Hepatocyte (in vitro differentiated cells): ENCODE measurements around the gene THY1. TPM values are rescaled to one million over a fixed set of nuclear protein-coding genes. Genes with fewer than 3 reads are reported as not detected.
"Not testable (repeated sequence)": the region's sequence is repeated elsewhere in the genome, so short reads cannot be mapped to it uniquely, and the experiment has no call there.

Source experiments
- DNase-seq: peaks from one replicate; pipeline ENCODE4 v3.0.0-alpha.2; 2016; ENCODE audit warnings: low spot score
- H2AFZ ChIP-seq: fragments of 200-600 bp; sonication (generic); 2 replicates; pipeline ENCODE4 v1.6.0; 2016; ENCODE audit warnings: antibody characterized with exemption, mild to moderate bottlenecking
- H3K27ac ChIP-seq: fragments of 200-600 bp; sonication (generic); 2 replicates; pipeline ENCODE4 v1.5.1; 2016; ENCODE audit warnings: mild to moderate bottlenecking
- H3K27me3 ChIP-seq: fragments of 200-600 bp; sonication (generic); 2 replicates; pipeline ENCODE4 v1.6.1; 2016
- H3K36me3 ChIP-seq: fragments of 200-600 bp; sonication (generic); replicated peaks from 2 replicates; pipeline ENCODE4 v1.5.1; 2016; ENCODE audit warnings: low read depth; ENCODE audit not compliant: insufficient read depth
- H3K4me1 ChIP-seq: fragments of 200-600 bp; sonication (generic); 2 replicates; pipeline ENCODE4 v1.5.1; 2016; ENCODE audit warnings: mild to moderate bottlenecking, moderate library complexity; ENCODE audit not compliant: insufficient read depth
- H3K4me2 ChIP-seq: fragments of 200-600 bp; sonication (generic); 2 replicates; pipeline ENCODE4 v1.6.0; 2016
- H3K4me3 ChIP-seq: fragments of 200-600 bp; sonication (generic); 2 replicates; pipeline ENCODE4 v1.5.1; 2016; ENCODE audit warnings: mild to moderate bottlenecking
- H3K79me2 ChIP-seq: fragments of 200-600 bp; sonication (generic); 2 replicates; pipeline ENCODE4 v1.6.0; 2017; ENCODE audit warnings: mild to moderate bottlenecking
- H3K9me2 ChIP-seq: fragments of 200-600 bp; sonication (generic); replicated peaks from 2 replicates; pipeline ENCODE4 v1.6.0; 2017; ENCODE audit warnings: mild to moderate bottlenecking; ENCODE audit not compliant: insufficient read depth
- H3K9me3 ChIP-seq: fragments of 200-600 bp; sonication (generic); 2 replicates; pipeline ENCODE4 v1.5.1; 2016; ENCODE audit warnings: low read depth, mild to moderate bottlenecking
- H4K20me1 ChIP-seq: fragments of 200-600 bp; sonication (generic); 2 replicates; pipeline ENCODE4 v1.6.0; 2016; ENCODE audit warnings: mild to moderate bottlenecking; ENCODE audit not compliant: insufficient read depth, poor library complexity, severe bottlenecking
- CTCF ChIP-seq: fragments of 200-600 bp; sonication (generic); IDR thresholded peaks from 2 replicates; pipeline ENCODE4 v1.5.1; 2016; ENCODE audit warnings: antibody characterized with exemption, mild to moderate bottlenecking; ENCODE audit not compliant: poor library complexity
- EZH2 ChIP-seq: fragments of 200-600 bp; sonication (generic); IDR thresholded peaks from 2 replicates; pipeline ENCODE4 v1.6.1; 2016; ENCODE audit warnings: antibody characterized with exemption, mild to moderate bottlenecking, borderline replicate concordance
- EZH2phosphoT487 ChIP-seq: fragments of 200-600 bp; sonication (generic); IDR thresholded peaks from one replicate; pipeline ENCODE4 v1.6.1; 2018; ENCODE audit warnings: antibody characterized with exemption, mild to moderate bottlenecking, low read depth, moderate library complexity; ENCODE audit not compliant: unreplicated experiment, severe bottlenecking
- WGBS: methylation state at CpG from one replicate; pipeline ENCODE4 v1.1.6; 2016; ENCODE audit warnings: low lambda C conversion rate; ENCODE audit errors: missing lambda C conversion rate; 5-methylcytosine and 5-hydroxymethylcytosine counted together
- polyA plus RNA-seq: library from polyadenylated mRNA; unstranded; fragments of >200 nt; fragmentation: Nextera tagmentation; extraction: Ambion mirVana; gene quantifications from 2 replicates; pipeline ENCODE4 v1.2.1, GENCODE V29; 2016
- total RNA-seq: library from RNA; depleted of rRNA; stranded (reverse); fragments of >200 nt; gene quantifications from 2 replicates; pipeline ENCODE4 v1.2.3, GENCODE V29; 2014

THY1 gene
- total and polyA plus RNA-seq, 2 experiments from 2014 or later, result 52.1 to 156 TPM

GRCh38 chr11:119384332-119384731 is 38.6 kb downstream of the THY1 start:
- no peaks in the 10 kb centered on the region for H3K9me3 ChIP-seq
- no peak for DNase-seq
- 91% methylated on average over 2 of the region's 2 CpGs for WGBS
- no peak overlapping the region for H3K4me2 ChIP-seq
- H4K20me1 ChIP-seq, result no peaks in the 10 kb centered on the region
- H3K27ac ChIP-seq, result no peak overlapping the region
- no peak overlapping the region for H3K4me3 ChIP-seq
- no peak overlapping the region for H2AFZ ChIP-seq
- peaks cover 10% of the 10 kb centered on the region for H3K27me3 ChIP-seq
- no peaks in the 10 kb centered on the region for H3K9me2 ChIP-seq
- peaks cover 13% of the 10 kb centered on the region for H3K4me1 ChIP-seq
- no peaks in the 10 kb centered on the region for H3K79me2 ChIP-seq
- H3K36me3 ChIP-seq, result no peaks in the 10 kb centered on the region
- TF ChIP-seq EZH2phosphoT487 (no peak), EZH2 (no peak), CTCF (no peak)

- not testable (repeated sequence) for H4K20me1 ChIP-seq, H3K9me2 ChIP-seq, H3K27ac ChIP-seq, H3K9me3 ChIP-seq, H3K36me3 ChIP-seq, DNase-seq, H3K4me3 ChIP-seq, H3K79me2 ChIP-seq, H2AFZ ChIP-seq
- Histone ChIP-seq H3K4me2 (peak overlapping the region; percentile 80), H3K27me3 (peaks cover 10% of the 10 kb centered on the region), H3K4me1 (peaks cover 13% of the 10 kb centered on the region)
- WGBS, result 93% methylated on average over 14 of the region's 14 CpGs
These were observed 40.5 kb downstream of the THY1 start for GRCh38 chr11:119382513-119382912.

- Histone ChIP-seq H3K9me2 (no peaks in the 10 kb centered on the region), H3K4me3 (peak overlapping the region; percentile 0), H3K9me3 (no peaks in the 10 kb centered on the region), H3K27me3 (peaks cover 10% of the 10 kb centered on the region), H4K20me1 (no peaks in the 10 kb centered on the region), H2AFZ (no peak overlapping the region), H3K27ac (no peak overlapping the region), H3K36me3 (no peaks in the 10 kb centered on the region), H3K4me2 (peak overlapping the region; percentile 80), H3K79me2 (no peaks in the 10 kb centered on the region), H3K4me1 (peaks cover 13% of the 10 kb centered on the region)
- no peak for DNase-seq
- TF ChIP-seq CTCF, result no peak
- no peak for TF ChIP-seq EZH2
- TF ChIP-seq EZH2phosphoT487, result no peak
- 18% methylated on average over 9 of the region's 9 CpGs for WGBS
These were observed 40.9 kb downstream of the THY1 start for GRCh38 chr11:119382101-119382500.

GRCh38 chr11:119381181-119381988 is 41.6 kb downstream of the THY1 start, which contains the start of gene USP2:
Gene USP2, minus strand, starts transcription at chr11:119381690. Its CDS starts 8,210 bp downstream, at chr11:119373480.
- Histone ChIP-seq H3K36me3 (no peaks in the 10 kb centered on the region), H2AFZ (peak within 1 kb of the TSS; percentile 21), H3K27ac (no peak within 1 kb of the TSS), H3K27me3 (peaks cover 10% of the 10 kb centered on the region), H3K4me1 (peaks cover 15% of the 10 kb centered on the region), H3K9me2 (no peaks in the 10 kb centered on the region), H3K4me2 (peak within 1 kb of the TSS; percentile 86), H3K4me3 (peak within 1 kb of the TSS; percentile 15), H3K9me3 (no peaks in the 10 kb centered on the region), H3K79me2 (no peaks in the 10 kb centered on the region), H4K20me1 (no peaks in the 10 kb centered on the region)
- DNase-seq, result peak; percentile 98
- TF ChIP-seq EZH2phosphoT487 (no peak), CTCF (peak; percentile 98)
- WGBS, result under 1% methylated on average over 54 of the region's 54 CpGs
